Stimulated activated CD4-positive, alpha-beta T cell treated with anti-CD3 and anti-CD28 coated beads, TNF-alpha, amount 100 ng/mL, for 48 hours (primary cell): ENCODE results near the gene ZBTB46.

Source experiments
- DNase-seq, 3 donors: peaks; one replicate each; pipeline ENCODE4 v3.0.0-alpha.2; 2020; ENCODE audit warnings: low read depth in 3 of 3

Gene ZBTB46

GRCh38 chr20:63694584-63695423, 136.3 kb downstream of the ZBTB46 start:
- no peak for DNase-seq

- no peak for DNase-seq
Measured at GRCh38 chr20:63693733-63694583, 137.1 kb downstream of the ZBTB46 start.
